SU-DHL-6 (cell line): ENCODE results near the gene PKNOX2.

ENCODE experiments used
- CTCF ChIP-seq: fragments of 200-600 bp; sonication (generic); IDR thresholded peaks from one replicate; pipeline ENCODE4 v1.5.1; 2017; ENCODE audit warnings: antibody characterized with exemption, mild to moderate bottlenecking, low read length, moderate library complexity; ENCODE audit not compliant: insufficient read depth, poor library complexity, severe bottlenecking
- EZH2phosphoT487 ChIP-seq: fragments of 200-600 bp; sonication (generic), shearing (Covaris generic); conservative IDR thresholded peaks from 2 replicates; pipeline ENCODE4 v1.6.1; 2018; ENCODE audit warnings: mild to moderate bottlenecking, antibody characterized with exemption, low read length, moderate library complexity, mixed read lengths

- TF ChIP-seq CTCF (no peak), EZH2phosphoT487 (no peak)
Measured at GRCh38 chr11:125228445-125228844, 63.9 kb downstream of the PKNOX2 start.
